ENCODE results near the gene CABLES1. TPM values are rescaled to one million over a fixed set of nuclear protein-coding genes. Genes with fewer than 3 reads are reported as not detected.

Gene CABLES1
- polyA plus RNA-seq, 1 donor (not counting 4 experiments of a cell fraction or from before 2014, with no cell fraction given), result 1.00 TPM

DNA sequence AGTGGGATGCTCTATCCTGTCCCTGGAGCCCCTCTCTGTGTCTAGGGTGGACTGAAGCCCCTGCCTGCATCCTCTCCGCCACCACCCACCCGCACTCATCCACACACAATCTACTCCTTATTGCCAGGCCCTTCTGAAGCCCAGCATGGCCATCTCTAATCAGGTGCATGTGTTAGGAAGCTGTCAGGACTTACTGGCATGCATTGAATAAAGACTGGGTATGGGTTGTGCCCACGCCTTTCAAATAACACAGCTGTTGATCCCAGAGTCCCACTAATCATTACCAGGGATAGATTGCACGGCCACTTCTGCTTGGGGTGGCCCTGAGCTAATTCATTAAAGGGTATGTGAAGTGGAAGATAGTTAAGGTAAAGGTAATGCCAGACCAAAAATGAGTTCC is 88.4 kb downstream of the CABLES1 start:
- no peak overlapping the region for H3K27ac ChIP-seq (ENCODE audit: control insufficient read depth, insufficient read depth, low read length)
- FAIRE-seq (no peak), DNase-seq (ENCODE audit: low read depth, low spot score) (no peak)
- H3K4me3 ChIP-seq (ENCODE audit: control insufficient read depth in 2 of 3, extremely low read depth in 1 of 3, insufficient read depth in 2 of 3, low read depth in 1 of 3, low read length in 3 of 3), result no peak overlapping the region
- H3K4me1 ChIP-seq (ENCODE audit: control insufficient read depth, extremely low read depth, insufficient read depth, low read length), result peaks cover 6% of the 10 kb centered on the region
- no peak for TF ChIP-seq EZH2 (IDR thresholded peaks at IDR 0.05; ENCODE audit: low read length)
- TF ChIP-seq, protein P1, sequence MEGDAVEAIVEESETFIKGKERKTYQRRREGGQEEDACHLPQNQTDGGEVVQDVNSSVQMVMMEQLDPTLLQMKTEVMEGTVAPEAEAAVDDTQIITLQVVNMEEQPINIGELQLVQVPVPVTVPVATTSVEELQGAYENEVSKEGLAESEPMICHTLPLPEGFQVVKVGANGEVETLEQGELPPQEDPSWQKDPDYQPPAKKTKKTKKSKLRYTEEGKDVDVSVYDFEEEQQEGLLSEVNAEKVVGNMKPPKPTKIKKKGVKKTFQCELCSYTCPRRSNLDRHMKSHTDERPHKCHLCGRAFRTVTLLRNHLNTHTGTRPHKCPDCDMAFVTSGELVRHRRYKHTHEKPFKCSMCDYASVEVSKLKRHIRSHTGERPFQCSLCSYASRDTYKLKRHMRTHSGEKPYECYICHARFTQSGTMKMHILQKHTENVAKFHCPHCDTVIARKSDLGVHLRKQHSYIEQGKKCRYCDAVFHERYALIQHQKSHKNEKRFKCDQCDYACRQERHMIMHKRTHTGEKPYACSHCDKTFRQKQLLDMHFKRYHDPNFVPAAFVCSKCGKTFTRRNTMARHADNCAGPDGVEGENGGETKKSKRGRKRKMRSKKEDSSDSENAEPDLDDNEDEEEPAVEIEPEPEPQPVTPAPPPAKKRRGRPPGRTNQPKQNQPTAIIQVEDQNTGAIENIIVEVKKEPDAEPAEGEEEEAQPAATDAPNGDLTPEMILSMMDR (optimal IDR thresholded peaks at IDR 0.05 in 1 of 3, IDR thresholded peaks at IDR 0.05 in 1 of 3, conservative IDR thresholded peaks at IDR 0.05 in 1 of 3; ENCODE audit: extremely low read depth in 1 of 3, insufficient read depth in 2 of 3, low read length in 3 of 3), result no peak
- H4K20me1 ChIP-seq (ENCODE audit: control insufficient read depth, extremely low read depth, insufficient read depth, low read length), result no peaks in the 10 kb centered on the region
- H3K4me2 ChIP-seq (ENCODE audit: control insufficient read depth, extremely low read depth, insufficient read depth, low read depth, low read length), result no peak overlapping the region
- H3K9ac ChIP-seq (ENCODE audit: control insufficient read depth, extremely low read depth, insufficient read depth, low read length), result no peak overlapping the region
- no peaks in the 10 kb centered on the region for H3K79me2 ChIP-seq (ENCODE audit: control insufficient read depth, insufficient read depth, low read length)
- H2AFZ ChIP-seq (ENCODE audit: control insufficient read depth, low read length), result no peak overlapping the region
- no peaks in the 10 kb centered on the region for H3K36me3 ChIP-seq (ENCODE audit: control insufficient read depth in 2 of 2, extremely low read depth in 1 of 2, insufficient read depth in 2 of 2, low read length in 2 of 2)
- dilution Hi-C loops (cut with MboI; ENCODE audit: extremely low pct_ligation_motif_present, low sequenced_read_pairs), result no loop called here
- no peaks in the 10 kb centered on the region for H3K9me3 ChIP-seq (ENCODE audit: control insufficient read depth, low read depth, low read length)
- no peaks in the 10 kb centered on the region for H3K9me1 ChIP-seq (ENCODE audit: control insufficient read depth, extremely low read depth, insufficient read depth, low read length)
- H3K27me3 ChIP-seq (ENCODE audit: control insufficient read depth, extremely low read depth, insufficient read depth, low read length), result no peaks in the 10 kb centered on the region

DNA sequence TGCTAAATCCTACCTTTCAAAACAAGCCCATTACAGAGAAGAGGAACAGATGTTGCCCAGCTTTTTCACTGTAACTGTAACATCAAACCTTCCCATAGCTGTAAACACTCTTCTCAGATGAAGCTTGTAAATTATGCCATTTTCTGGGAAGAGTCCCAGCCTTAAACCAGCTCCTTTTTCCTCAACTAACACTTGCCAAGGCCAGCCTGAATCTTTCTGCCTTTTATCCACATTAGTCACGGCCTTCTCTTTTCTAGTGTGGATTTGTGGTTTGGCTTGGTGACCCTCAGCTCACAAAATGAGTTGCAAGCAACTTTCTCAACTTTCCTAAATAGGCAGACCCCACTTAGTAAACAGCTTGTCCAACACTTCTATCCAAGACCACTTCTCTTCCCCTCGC is 90.2 kb downstream of the CABLES1 start:
- peaks cover 5% of the 10 kb centered on the region for H3K4me1 ChIP-seq (ENCODE audit: control insufficient read depth, extremely low read depth, insufficient read depth, low read length)
- H3K36me3 ChIP-seq (ENCODE audit: control insufficient read depth in 2 of 2, extremely low read depth in 1 of 2, insufficient read depth in 2 of 2, low read length in 2 of 2), result no peaks in the 10 kb centered on the region
- no peaks in the 10 kb centered on the region for H3K9me1 ChIP-seq (ENCODE audit: control insufficient read depth, extremely low read depth, insufficient read depth, low read length)
- no peak for DNase-seq (ENCODE audit: low read depth, low spot score)
- no peaks in the 10 kb centered on the region for H4K20me1 ChIP-seq (ENCODE audit: control insufficient read depth, extremely low read depth, insufficient read depth, low read length)
- H3K79me2 ChIP-seq (ENCODE audit: control insufficient read depth, insufficient read depth, low read length), result no peaks in the 10 kb centered on the region
- no peak for TF ChIP-seq EZH2 (IDR thresholded peaks at IDR 0.05; ENCODE audit: low read length)
- TF ChIP-seq, protein P1 (optimal IDR thresholded peaks at IDR 0.05 in 1 of 3, IDR thresholded peaks at IDR 0.05 in 1 of 3, conservative IDR thresholded peaks at IDR 0.05 in 1 of 3; ENCODE audit: extremely low read depth in 1 of 3, insufficient read depth in 2 of 3, low read length in 3 of 3), result no peak
- no peak overlapping the region for H3K4me3 ChIP-seq (ENCODE audit: control insufficient read depth in 2 of 3, extremely low read depth in 1 of 3, insufficient read depth in 2 of 3, low read depth in 1 of 3, low read length in 3 of 3)
- no peak for FAIRE-seq
- no peak overlapping the region for H3K9ac ChIP-seq (ENCODE audit: control insufficient read depth, extremely low read depth, insufficient read depth, low read length)
- no peak overlapping the region for H2AFZ ChIP-seq (ENCODE audit: control insufficient read depth, low read length)
- no peaks in the 10 kb centered on the region for H3K9me3 ChIP-seq (ENCODE audit: control insufficient read depth, low read depth, low read length)
- dilution Hi-C loops (cut with MboI; ENCODE audit: extremely low pct_ligation_motif_present, low sequenced_read_pairs), result no loop called here
- H3K27ac ChIP-seq (ENCODE audit: control insufficient read depth, insufficient read depth, low read length), result no peak overlapping the region
- no peak overlapping the region for H3K4me2 ChIP-seq (ENCODE audit: control insufficient read depth, extremely low read depth, insufficient read depth, low read depth, low read length)
- no peaks in the 10 kb centered on the region for H3K27me3 ChIP-seq (ENCODE audit: control insufficient read depth, extremely low read depth, insufficient read depth, low read length)

All from keratinocyte (primary cell).